LoVo (cell line): Measurements from ENCODE around the gene CTRL.

Experiments used
- DNase-seq: peaks from one replicate; pipeline ENCODE4 v3.0.0-alpha.2; 2016; ENCODE audit warnings: low spot score

The CTRL gene

DNA sequence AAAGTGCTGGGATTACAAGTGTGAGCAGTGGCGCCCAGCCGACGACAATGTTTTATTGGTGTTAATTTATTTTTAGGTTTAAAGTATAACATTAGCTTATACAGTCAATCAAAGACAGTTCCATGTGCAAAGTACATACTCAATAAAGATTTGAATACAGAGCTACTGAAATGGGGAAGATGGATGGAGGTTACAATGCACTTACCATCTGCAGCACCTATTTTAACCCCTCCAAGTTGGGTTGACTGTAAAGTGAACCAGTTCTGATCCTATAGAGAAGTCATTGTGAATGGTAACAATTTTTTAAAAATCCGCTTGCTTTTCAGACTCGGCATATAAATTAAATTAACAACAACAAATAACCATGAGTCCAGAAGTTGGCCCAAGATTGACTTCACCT lies 39.3 kb downstream of the CTRL start:
- DNase-seq = no peak

- DNase-seq = no peak
These were observed 43.3 kb downstream of the CTRL start for GRCh38 chr16:67888331-67888730.

- no peak for DNase-seq
These were observed 45.3 kb downstream of the CTRL start for GRCh38 chr16:67886387-67886786.

- DNase-seq = no peak
These were observed 45.7 kb downstream of the CTRL start for GRCh38 chr16:67885976-67886375.

- no peak for DNase-seq
These were observed 46.1 kb downstream of the CTRL start for GRCh38 chr16:67885545-67885944.

- DNase-seq = no peak
These were observed 47.0 kb downstream of the CTRL start, which contains the start of gene NRN1L for GRCh38 chr16:67884684-67885083. Gene NRN1L, plus strand, starts transcription at chr16:67884885. Its CDS starts 19 bp downstream, at chr16:67884904.

GRCh38 chr16:67883872-67884261 lies 47.8 kb downstream of the CTRL start:
- DNase-seq = peak; percentile 41

- no peak for DNase-seq
These were observed 48.4 kb downstream of the CTRL start for GRCh38 chr16:67883146-67883871.

GRCh38 chr16:67882374-67883145 lies 49.1 kb downstream of the CTRL start:
- no peak for DNase-seq

GRCh38 chr16:67881621-67882161 lies 50.0 kb downstream of the CTRL start:
- DNase-seq = no peak

GRCh38 chr16:67880584-67880983 lies 51.1 kb downstream of the CTRL start:
- no peak for DNase-seq

GRCh38 chr16:67879936-67880335 lies 51.7 kb downstream of the CTRL start:
- no peak for DNase-seq
